HEK293T (cell line): Measurements from ENCODE around the gene RBBP8NL.

Source experiments
- CTCF ChIA-PET: fragments of 350-600 bp; formaldehyde crosslinking; extraction: SDS; loops from one replicate; lab custom pipeline; 2021; ENCODE audit warnings: antibody characterized with exemption, inconsistent platforms; lab: Yijun Ruan, JAX
- POLR2A ChIA-PET: fragments of 350-600 bp; formaldehyde crosslinking; extraction: SDS; loops from one replicate; lab custom pipeline; 2020; ENCODE audit warnings: antibody characterized with exemption, inconsistent platforms; lab: Yijun Ruan, JAX
- DNase-seq: peaks from one replicate; pipeline ENCODE4 v3.0.0; 2012; ENCODE audit warnings: mixed read lengths; ENCODE audit errors: extremely low spot score
- ARNT ChIP-seq: fragments of 450-650 bp; IDR thresholded peaks from 2 replicates; pipeline ENCODE4 v1.6.1; 2017; ENCODE audit warnings: mild to moderate bottlenecking
- BHLHE40 ChIP-seq: fragments of 450-650 bp; IDR thresholded peaks from 2 replicates; pipeline ENCODE4 v1.6.1; 2016; ENCODE audit warnings: mild to moderate bottlenecking, moderate library complexity, borderline replicate concordance
- CTBP1 ChIP-seq: fragments of 450-650 bp; IDR thresholded peaks from 2 replicates; pipeline ENCODE4 v1.6.1; 2016; ENCODE audit warnings: borderline replicate concordance
- ELF4 ChIP-seq: fragments of 450-650 bp; IDR thresholded peaks from 2 replicates; pipeline ENCODE4 v1.6.1; 2017; ENCODE audit warnings: antibody characterized with exemption
- FOXA1 ChIP-seq: fragments of 450-650 bp; IDR thresholded peaks from 2 replicates; pipeline ENCODE4 v1.6.1; 2016; ENCODE audit warnings: mild to moderate bottlenecking
- FOXK2 ChIP-seq: fragments of 450-650 bp; IDR thresholded peaks from 2 replicates; pipeline ENCODE4 v1.6.1; 2016; ENCODE audit warnings: mild to moderate bottlenecking
- FOXM1 ChIP-seq: fragments of 450-650 bp; IDR thresholded peaks from 2 replicates; pipeline ENCODE4 v1.6.1; 2017; ENCODE audit warnings: mild to moderate bottlenecking, borderline replicate concordance
- HDGF ChIP-seq: fragments of 450-650 bp; IDR thresholded peaks from 2 replicates; pipeline ENCODE4 v1.6.1; 2017; ENCODE audit warnings: antibody characterized with exemption, borderline replicate concordance
- L3MBTL2 ChIP-seq: fragments of 450-650 bp; conservative IDR thresholded peaks from 2 replicates; pipeline ENCODE4 v1.6.1; 2016; ENCODE audit warnings: mild to moderate bottlenecking
- LEF1 ChIP-seq: fragments of 450-650 bp; IDR thresholded peaks from 2 replicates; pipeline ENCODE4 v1.6.1; 2017; ENCODE audit warnings: mild to moderate bottlenecking, borderline replicate concordance
- NFRKB ChIP-seq: fragments of 450-650 bp; IDR thresholded peaks from 2 replicates; pipeline ENCODE4 v1.6.1; 2016; ENCODE audit warnings: mild to moderate bottlenecking, moderate library complexity
- SP1 ChIP-seq: fragments of 450-650 bp; IDR thresholded peaks from 2 replicates; pipeline ENCODE4 v1.6.1; 2017
- SUZ12 ChIP-seq: fragments of 450-650 bp; IDR thresholded peaks from 2 replicates; pipeline ENCODE4 v1.6.1; 2016; ENCODE audit warnings: mild to moderate bottlenecking
- TARDBP ChIP-seq: fragments of 450-650 bp; IDR thresholded peaks from 2 replicates; pipeline ENCODE4 v1.6.1; 2016
- ZNF384 ChIP-seq: fragments of 450-650 bp; IDR thresholded peaks from 2 replicates; pipeline ENCODE4 v1.6.1; 2016
- TF ChIP-seq, protein P1 (sequence below): fragments of 450-650 bp; IDR thresholded peaks from 2 replicates; pipeline ENCODE4 v1.6.1; 2016

The RBBP8NL gene

DNA sequence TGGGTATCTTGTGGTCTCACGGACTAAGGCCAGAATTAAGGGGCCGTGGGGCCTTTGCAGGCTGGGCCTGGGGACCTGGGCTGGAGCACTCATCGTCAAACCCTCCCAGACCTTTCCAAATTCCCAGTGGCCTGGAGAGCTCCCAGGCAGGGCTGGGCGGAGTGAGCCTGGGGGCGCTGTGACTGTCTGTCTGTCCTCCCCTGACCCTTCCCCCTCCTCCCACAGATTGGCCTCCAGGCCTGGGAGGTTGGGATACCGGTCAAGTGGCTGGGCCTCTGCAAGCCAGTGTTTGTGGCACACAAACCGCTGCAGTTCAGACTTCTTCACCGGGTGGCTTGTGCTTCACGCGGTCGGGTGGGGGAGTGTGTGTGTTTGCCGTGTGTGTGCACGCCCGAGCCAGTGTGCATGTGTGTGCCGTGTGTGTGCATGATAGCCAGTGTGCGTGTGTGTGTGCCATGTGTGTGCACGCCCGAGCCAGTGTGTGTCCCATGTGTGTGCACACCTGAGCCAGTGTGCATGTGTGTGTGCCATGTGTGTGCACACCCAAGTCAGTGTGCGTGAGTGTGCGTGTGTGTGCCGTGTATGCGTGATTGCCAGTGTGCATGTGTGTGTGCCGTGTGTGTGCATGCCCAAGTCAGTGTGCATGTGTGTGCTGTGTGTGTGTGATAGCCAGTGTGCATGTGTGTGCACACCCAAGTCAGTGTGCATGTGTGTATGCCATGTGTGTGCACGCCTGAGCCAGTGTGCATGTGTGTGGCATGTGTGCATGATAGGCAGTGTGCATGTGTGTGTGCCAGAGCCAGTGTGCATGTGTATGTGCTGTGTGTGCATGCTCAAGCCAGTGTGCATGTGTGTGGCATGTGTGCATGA lies 6.3 kb downstream of the RBBP8NL start:
- ChIA-PET CTCF (no interaction called here), POLR2A (no interaction called here)
- DNase-seq = no peak
- TF ChIP-seq FOXM1 = no peak
- TF ChIP-seq SP1 = no peak

DNA sequence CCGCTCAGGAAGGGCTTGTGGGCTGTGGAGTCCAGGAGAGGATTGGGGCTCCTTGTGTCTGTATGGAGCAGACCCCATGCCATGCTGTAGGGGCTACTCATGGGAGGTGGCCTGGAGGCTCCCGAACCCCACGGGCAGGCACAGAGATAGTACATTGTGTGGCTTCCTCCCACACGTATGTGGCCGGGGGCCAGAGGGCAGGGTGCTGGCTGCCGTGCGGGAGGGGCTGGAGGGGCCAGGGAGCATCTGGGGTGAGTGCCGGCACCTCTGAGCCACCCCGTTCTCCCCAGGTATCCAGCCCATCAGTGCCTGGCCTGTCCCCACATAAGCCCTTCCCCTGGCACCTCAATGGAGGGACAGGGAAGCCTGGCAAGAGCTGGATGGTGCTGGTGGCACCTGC lies 7.6 kb downstream of the RBBP8NL start:
- CTCF ChIA-PET = interaction anchor here (0.6 to 2.3 kb wide), 2 partner anchors 10 to 21 kb away, joined by 3 to 7 read pairs; no protein-coding TSS in a partner anchor
- no peak for DNase-seq

GRCh38 chr20:62418709-62419487 lies 8.4 kb downstream of the RBBP8NL start:
- CTCF ChIA-PET = interaction anchor here (2.3 kb wide), 1 partner anchor 9 kb away, joined by 7 read pairs; no protein-coding TSS in a partner anchor
- no peak for DNase-seq
- TF ChIP-seq ZNF384 (no peak), NFRKB (no peak), LEF1 (no peak), BHLHE40 (no peak), ARNT (no peak), CTBP1 (no peak), ELF4 (no peak), FOXM1 (no peak), TARDBP (no peak), FOXA1 (no peak), SUZ12 (no peak), HDGF (no peak), L3MBTL2 (no peak), FOXK2 (no peak), SP1 (no peak)
- TF ChIP-seq, protein P1, sequence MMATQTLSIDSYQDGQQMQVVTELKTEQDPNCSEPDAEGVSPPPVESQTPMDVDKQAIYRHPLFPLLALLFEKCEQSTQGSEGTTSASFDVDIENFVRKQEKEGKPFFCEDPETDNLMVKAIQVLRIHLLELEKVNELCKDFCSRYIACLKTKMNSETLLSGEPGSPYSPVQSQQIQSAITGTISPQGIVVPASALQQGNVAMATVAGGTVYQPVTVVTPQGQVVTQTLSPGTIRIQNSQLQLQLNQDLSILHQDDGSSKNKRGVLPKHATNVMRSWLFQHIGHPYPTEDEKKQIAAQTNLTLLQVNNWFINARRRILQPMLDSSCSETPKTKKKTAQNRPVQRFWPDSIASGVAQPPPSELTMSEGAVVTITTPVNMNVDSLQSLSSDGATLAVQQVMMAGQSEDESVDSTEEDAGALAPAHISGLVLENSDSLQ = no peak
- POLR2A ChIA-PET = no interaction called here

More for the DNA sequence above, 7.6 kb downstream of the RBBP8NL start:
- TF ChIP-seq FOXA1 (no peak), SP1 (no peak), FOXK2 (no peak), TARDBP (no peak), BHLHE40 (no peak), LEF1 (no peak), CTBP1 (no peak), ARNT (no peak), ELF4 (no peak), FOXM1 (no peak), ZNF384 (no peak), NFRKB (no peak), HDGF (no peak), L3MBTL2 (no peak), SUZ12 (no peak)
- TF ChIP-seq, protein P1 = no peak
- POLR2A ChIA-PET = no interaction called here

DNA sequence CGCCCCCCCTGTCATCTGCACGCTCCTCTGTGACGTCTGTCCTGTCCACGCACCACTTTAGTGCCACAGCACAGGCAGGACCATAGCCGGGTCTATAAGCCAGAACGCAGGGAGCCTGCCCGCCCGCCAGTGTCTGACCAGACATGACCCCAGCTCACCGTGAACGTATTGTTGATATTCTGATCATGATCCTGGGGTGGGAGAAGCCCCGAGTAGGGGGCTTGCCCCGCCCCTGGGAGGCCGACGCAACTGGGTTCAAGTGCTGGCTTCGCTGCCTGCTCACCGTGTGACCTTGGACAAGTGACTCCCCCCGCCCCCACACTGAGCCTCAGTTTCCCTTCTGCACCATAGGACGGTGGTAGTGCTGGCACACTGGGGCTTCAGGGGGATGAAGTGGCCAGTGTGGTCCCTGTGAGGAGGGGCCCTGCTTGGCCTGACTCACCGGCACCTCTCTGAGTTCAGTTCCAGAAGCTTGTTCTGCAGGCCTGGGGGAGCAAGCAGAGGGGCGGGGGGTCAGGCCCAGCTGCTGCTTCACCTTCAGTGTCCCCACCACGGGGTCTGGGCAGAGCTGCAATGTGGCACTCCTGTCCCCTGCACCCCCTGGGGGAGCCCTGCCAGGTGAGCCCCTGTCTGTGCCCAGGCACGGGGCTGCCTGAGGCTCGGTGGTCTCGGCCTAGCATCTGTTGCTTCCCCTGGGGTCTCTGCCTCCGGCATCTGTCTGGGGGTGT lies 9.2 kb downstream of the RBBP8NL start:
- no peak for DNase-seq
- TF ChIP-seq ARNT (no peak), FOXK2 (no peak), NFRKB (no peak), FOXM1 (no peak)
- ChIA-PET CTCF (interaction anchor here (2.3 kb wide), 1 partner anchor 8 kb away, joined by 7 read pairs; no protein-coding TSS in a partner anchor), POLR2A (no interaction called here)

DNA sequence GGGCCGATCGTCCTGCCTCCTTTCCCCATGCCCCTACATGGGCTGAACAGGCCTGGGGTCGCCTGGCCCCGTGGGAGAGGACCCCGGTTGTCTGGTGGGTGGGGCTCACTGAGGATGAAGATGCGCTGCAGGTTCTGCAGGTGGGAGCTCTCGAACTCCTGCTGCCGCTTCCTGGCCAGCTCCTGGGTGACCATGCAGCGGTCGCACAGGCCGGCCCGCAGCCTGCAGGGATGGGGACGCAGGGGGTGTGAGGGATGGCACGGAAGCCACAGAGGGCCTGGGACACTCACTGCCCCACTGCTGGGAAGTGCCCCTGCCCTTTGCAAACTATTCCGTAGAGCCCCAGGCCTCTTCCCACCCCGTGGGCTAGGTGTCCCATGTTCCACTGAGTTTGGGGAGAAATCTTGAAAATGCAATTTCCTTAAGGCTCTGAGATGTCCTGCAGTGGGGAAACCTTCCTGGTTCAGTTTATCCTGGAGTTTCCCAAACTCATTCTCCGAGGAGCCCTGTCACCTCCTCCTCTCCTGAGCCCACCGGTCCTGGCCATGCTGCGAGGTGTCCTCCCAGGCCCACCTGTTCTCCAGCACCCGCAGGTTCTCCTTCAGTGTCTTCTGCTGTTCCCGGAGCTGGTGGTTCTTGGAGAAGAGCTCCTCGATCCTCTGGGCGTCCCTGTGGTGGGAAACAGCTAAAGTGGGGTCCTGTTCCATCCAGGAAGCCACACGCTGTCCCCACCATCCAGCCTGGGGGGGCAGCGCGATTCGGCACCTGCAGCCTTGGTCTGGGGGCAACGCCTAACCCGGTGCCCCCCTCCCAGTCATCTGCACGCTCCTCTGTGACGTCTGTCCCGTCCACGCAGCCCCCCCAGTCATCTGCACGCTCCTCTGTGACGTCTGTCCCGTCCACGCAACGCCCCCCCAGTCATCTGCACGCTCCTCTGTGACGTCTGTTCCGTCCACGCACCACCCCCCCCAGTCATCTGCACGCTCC lies 10.4 kb downstream of the RBBP8NL start:
- no peak for TF ChIP-seq ARNT
- TF ChIP-seq LEF1 = no peak
- TF ChIP-seq L3MBTL2 = no peak
- no peak for TF ChIP-seq FOXM1
- no peak for TF ChIP-seq SP1
- no peak for TF ChIP-seq SUZ12
- TF ChIP-seq BHLHE40 = no peak
- no peak for TF ChIP-seq HDGF
- no peak for TF ChIP-seq FOXA1
- no peak for TF ChIP-seq ELF4
- no peak for TF ChIP-seq ZNF384
- TF ChIP-seq TARDBP = no peak
- TF ChIP-seq, protein P1 = no peak
- TF ChIP-seq NFRKB = no peak
- no peak for TF ChIP-seq CTBP1
- ChIA-PET CTCF (no interaction called here), POLR2A (no interaction called here)
- no peak for DNase-seq
